SU-DHL-6 (cell line): ENCODE data around the gene MACF1.

Experiments
- H2AFZ ChIP-seq: fragments of 200-600 bp; sonication (generic); 2 replicates; pipeline ENCODE4 v1.6.1; 2014; ENCODE audit warnings: low read depth, mild to moderate bottlenecking, moderate library complexity, mixed read lengths, antibody characterized with exemption, low read length; ENCODE audit not compliant: severe bottlenecking
- H3F3A ChIP-seq: fragments of 200-600 bp; shearing (Covaris generic); 2 replicates; pipeline ENCODE4 v1.6.0; 2016; ENCODE audit warnings: antibody characterized with exemption, mild to moderate bottlenecking; ENCODE audit not compliant: insufficient read depth
- H3K27ac ChIP-seq: fragments of 200-600 bp; sonication (generic); 2 replicates; pipeline ENCODE4 v1.5.1; 2016; ENCODE audit warnings: low read depth, mild to moderate bottlenecking, low read length, moderate library complexity, mixed read lengths
- H3K27me3 ChIP-seq: fragments of 200-600 bp; sonication (generic), shearing (Covaris generic); 2 replicates; pipeline ENCODE4 v1.6.0; 2014; ENCODE audit warnings: mild to moderate bottlenecking, low read length
- H3K36me3 ChIP-seq: fragments of 200-600 bp; sonication (generic); 2 replicates; pipeline ENCODE4 v1.6.1; 2014; ENCODE audit warnings: mild to moderate bottlenecking, low read length, mixed read lengths
- H3K4me2 ChIP-seq: fragments of 300-600, 200-600 bp; shearing (Covaris generic), sonication (generic); 2 replicates; pipeline ENCODE4 v1.6.0; 2014; ENCODE audit warnings: low read length, low read depth, mild to moderate bottlenecking; ENCODE audit not compliant: poor library complexity, severe bottlenecking
- H3K4me3 ChIP-seq: fragments of 200-600 bp; sonication (generic); 2 replicates; pipeline ENCODE4 v1.5.1; 2014; ENCODE audit warnings: antibody characterized with exemption, low read length, mild to moderate bottlenecking, mixed read lengths; ENCODE audit not compliant: insufficient read depth, poor library complexity, severe bottlenecking
- H3K79me2 ChIP-seq: fragments of 200-600 bp; sonication (generic); 2 replicates; pipeline ENCODE4 v1.6.1; 2014; ENCODE audit warnings: mild to moderate bottlenecking, low read length, moderate library complexity; ENCODE audit not compliant: insufficient read depth
- H3K9ac ChIP-seq: fragments of 200-600 bp; sonication (generic); 2 replicates; pipeline ENCODE4 v1.7.0; 2014; ENCODE audit warnings: mild to moderate bottlenecking, low read length
- H3K9me2 ChIP-seq: fragments of 200-600 bp; sonication (generic); replicated peaks from 2 replicates; pipeline ENCODE4 v1.6.1; 2014; ENCODE audit warnings: low read length; ENCODE audit not compliant: insufficient read depth
- H3K9me3 ChIP-seq: fragments of 200-600 bp; sonication (generic); 2 replicates; pipeline ENCODE4 v1.6.1; 2014; ENCODE audit warnings: low read length, mixed read lengths; ENCODE audit not compliant: insufficient read depth
- H4K20me1 ChIP-seq: fragments of 200-600 bp; sonication (generic); 2 replicates; pipeline ENCODE4 v1.6.1; 2014; ENCODE audit warnings: low read depth, mild to moderate bottlenecking, antibody characterized with exemption, low read length, moderate library complexity, mixed read lengths
- CTCF ChIP-seq: fragments of 200-600 bp; sonication (generic); IDR thresholded peaks from one replicate; pipeline ENCODE4 v1.5.1; 2017; ENCODE audit warnings: antibody characterized with exemption, mild to moderate bottlenecking, low read length, moderate library complexity; ENCODE audit not compliant: insufficient read depth, poor library complexity, severe bottlenecking
- EZH2phosphoT487 ChIP-seq: fragments of 200-600 bp; sonication (generic), shearing (Covaris generic); conservative IDR thresholded peaks from 2 replicates; pipeline ENCODE4 v1.6.1; 2018; ENCODE audit warnings: mild to moderate bottlenecking, antibody characterized with exemption, low read length, moderate library complexity, mixed read lengths

MACF1 gene

GRCh38 chr1:39361446-39361845, 157.0 kb downstream of the MACF1 start:
- H3K9me2 ChIP-seq = no peaks in the 10 kb centered on the region
- no peak overlapping the region for H3K4me2 ChIP-seq
- peaks cover 58% of the 10 kb centered on the region for H3K36me3 ChIP-seq
- no peak overlapping the region for H2AFZ ChIP-seq
- no peak overlapping the region for H3K27ac ChIP-seq
- H3K79me2 ChIP-seq = no peaks in the 10 kb centered on the region
- no peak overlapping the region for H3K4me3 ChIP-seq
- no peaks in the 10 kb centered on the region for H4K20me1 ChIP-seq
- H3K9ac ChIP-seq = no peak overlapping the region
- TF ChIP-seq CTCF (no peak), EZH2phosphoT487 (no peak)
- H3F3A ChIP-seq = peaks cover 4% of the 10 kb centered on the region
- no peaks in the 10 kb centered on the region for H3K9me3 ChIP-seq
- no peaks in the 10 kb centered on the region for H3K27me3 ChIP-seq

DNA sequence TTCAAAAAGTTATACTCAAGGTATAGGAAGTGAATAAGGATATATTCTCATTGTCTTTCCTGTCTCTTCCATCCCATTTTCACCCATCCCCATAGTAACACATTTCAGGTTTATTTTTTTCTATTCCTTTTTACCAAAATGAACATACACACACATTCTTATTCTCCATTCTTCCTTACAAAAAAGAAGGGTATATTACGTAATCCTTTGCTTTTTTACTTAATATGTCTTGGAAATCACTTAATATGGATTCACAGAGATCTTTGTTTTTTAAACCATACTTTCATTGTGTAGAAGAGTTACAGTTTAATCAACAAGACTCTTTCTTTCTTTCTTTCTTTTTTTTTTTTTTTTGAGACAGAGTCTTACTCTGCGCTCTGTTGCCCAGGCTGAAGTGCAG, 158.8 kb downstream of the MACF1 start:
- H3K9me2 ChIP-seq = no peaks in the 10 kb centered on the region
- H4K20me1 ChIP-seq = no peaks in the 10 kb centered on the region
- H3K9ac ChIP-seq = no peak overlapping the region
- no peak overlapping the region for H3K4me3 ChIP-seq
- H3F3A ChIP-seq = peaks cover 4% of the 10 kb centered on the region
- H3K4me2 ChIP-seq = no peak overlapping the region
- H3K36me3 ChIP-seq = peaks cover 51% of the 10 kb centered on the region
- no peaks in the 10 kb centered on the region for H3K27me3 ChIP-seq
- no peak overlapping the region for H2AFZ ChIP-seq
- no peaks in the 10 kb centered on the region for H3K9me3 ChIP-seq
- H3K27ac ChIP-seq = no peak overlapping the region
- no peak for TF ChIP-seq EZH2phosphoT487
- no peaks in the 10 kb centered on the region for H3K79me2 ChIP-seq

DNA sequence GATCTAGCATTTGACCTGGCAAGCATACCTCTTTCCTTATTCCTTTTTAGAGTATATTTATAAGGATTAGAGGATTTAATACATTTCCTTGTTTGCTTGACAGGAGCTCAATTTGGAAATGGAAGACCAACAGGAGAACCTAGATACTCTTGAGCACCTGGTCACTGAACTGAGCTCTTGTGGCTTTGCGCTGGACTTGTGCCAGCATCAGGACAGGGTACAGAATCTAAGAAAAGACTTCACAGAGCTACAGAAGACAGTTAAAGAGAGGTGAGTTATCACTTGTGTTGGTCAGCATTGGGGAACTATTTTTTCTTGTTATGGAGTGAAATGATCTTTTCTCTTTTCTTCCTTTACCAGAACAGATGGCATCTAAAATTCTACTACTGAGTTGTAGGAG, 163.6 kb downstream of the MACF1 start:
- H3K9ac ChIP-seq = no peak overlapping the region
- no peak overlapping the region for H3K27ac ChIP-seq
- TF ChIP-seq EZH2phosphoT487 = no peak
- TF ChIP-seq CTCF = no peak
- H2AFZ ChIP-seq = no peak overlapping the region
- peaks cover 31% of the 10 kb centered on the region for H3K36me3 ChIP-seq
- H3K4me2 ChIP-seq = no peak overlapping the region
- H3K9me3 ChIP-seq = no peaks in the 10 kb centered on the region
- no peaks in the 10 kb centered on the region for H3K27me3 ChIP-seq
- H3F3A ChIP-seq = no peaks in the 10 kb centered on the region
- H3K4me3 ChIP-seq = no peak overlapping the region
- H3K9me2 ChIP-seq = no peaks in the 10 kb centered on the region
- H4K20me1 ChIP-seq = no peaks in the 10 kb centered on the region
- H3K79me2 ChIP-seq = no peaks in the 10 kb centered on the region

DNA sequence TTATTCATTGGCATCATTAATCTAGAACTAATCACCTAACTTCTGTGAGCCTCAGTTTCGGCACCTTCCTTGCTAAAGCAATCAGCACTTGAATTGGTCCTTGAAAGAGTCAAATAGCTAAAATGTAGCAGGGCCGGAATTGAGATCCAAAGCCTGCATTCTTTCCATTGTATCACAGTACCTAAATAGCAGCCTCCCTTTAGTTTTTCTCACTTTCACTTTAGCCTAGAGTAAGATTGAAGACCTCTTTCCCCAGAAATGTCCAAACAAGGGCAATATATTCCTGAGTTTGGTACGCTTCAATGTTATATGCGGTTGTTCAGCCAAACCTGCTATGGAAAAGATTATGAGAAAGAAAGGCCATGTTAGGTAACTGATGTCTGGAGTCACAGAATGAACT, 165.1 kb downstream of the MACF1 start:
- H3K9ac ChIP-seq = no peak overlapping the region
- H3K9me2 ChIP-seq = no peaks in the 10 kb centered on the region

More for the DNA sequence above, 165.1 kb downstream of the MACF1 start:
- no peak overlapping the region for H3K27ac ChIP-seq
- no peak for TF ChIP-seq CTCF
- TF ChIP-seq EZH2phosphoT487 = no peak
- no peak overlapping the region for H3K4me3 ChIP-seq
- H3F3A ChIP-seq = no peaks in the 10 kb centered on the region
- no peaks in the 10 kb centered on the region for H3K27me3 ChIP-seq
- H4K20me1 ChIP-seq = no peaks in the 10 kb centered on the region
- H3K36me3 ChIP-seq = peaks cover 27% of the 10 kb centered on the region; the same call in 1 of the 2 replicates
- no peaks in the 10 kb centered on the region for H3K9me3 ChIP-seq
- H3K79me2 ChIP-seq = no peaks in the 10 kb centered on the region
- no peak overlapping the region for H2AFZ ChIP-seq
- no peak overlapping the region for H3K4me2 ChIP-seq
